HG03135 (cell line): ENCODE results near the gene CPT2.

Experiments used
- ATAC-seq: cut with Tn5 transposase; IDR thresholded peaks from one replicate; pipeline ENCODE4 v1.9.1; 2021; ENCODE audit warnings: mild to moderate bottlenecking, moderate library complexity; ENCODE audit not compliant: unreplicated experiment

Gene CPT2

GRCh38 chr1:53259932-53260331 lies 63.3 kb downstream of the CPT2 start:
- no peak for ATAC-seq

GRCh38 chr1:53260631-53261247 lies 64.1 kb downstream of the CPT2 start:
- ATAC-seq = no peak

GRCh38 chr1:53262000-53262399 lies 65.4 kb downstream of the CPT2 start:
- ATAC-seq = no peak
